ENCODE measurements around the gene NOL12. TPM values are rescaled to one million over a fixed set of nuclear protein-coding genes. Genes with fewer than 3 reads are reported as not detected.
"Not testable (repeated sequence)": the region's sequence is repeated elsewhere in the genome, so short reads cannot be mapped to it uniquely, and the experiment has no call there.

NOL12 gene
- total RNA-seq, 1 experiment from 2014 or later = 32.9 TPM

DNA sequence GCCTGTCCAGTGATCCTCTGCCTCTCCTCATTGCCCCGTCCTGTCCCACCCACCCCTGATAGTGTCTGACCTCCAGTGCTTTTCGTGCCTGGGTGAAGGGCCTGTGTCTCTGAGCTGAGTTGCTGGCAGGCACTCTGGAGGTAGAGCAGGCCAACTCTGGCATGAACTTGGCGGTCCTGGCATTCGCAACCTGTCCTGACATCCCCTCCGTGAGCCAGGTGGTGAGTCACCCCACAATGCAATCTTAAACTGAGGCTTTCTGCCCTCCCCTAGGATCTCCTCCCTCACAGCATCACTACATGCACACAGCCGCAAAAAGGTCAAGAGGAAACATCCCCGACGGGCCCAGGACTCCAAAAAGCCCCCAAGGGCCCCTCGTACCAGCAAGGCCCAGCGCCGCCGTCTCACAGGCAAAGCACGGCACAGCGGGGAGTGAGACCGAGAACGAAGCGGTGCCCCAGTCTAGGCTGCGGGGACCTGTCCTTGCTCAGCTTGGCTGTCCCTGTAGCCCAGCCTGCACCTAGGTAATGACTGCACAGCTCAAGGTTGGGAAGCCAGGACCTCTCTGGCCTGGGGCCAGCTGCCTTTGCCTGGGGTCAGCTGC, 4.9 kb downstream of the NOL12 start:
- Histone ChIP-seq H3K9me2 (replicated peaks; ENCODE audit: low read length) (no peaks in the 10 kb centered on the region), H3K36me3 (ENCODE audit: low read depth, low read length) (peaks cover 17% of the 10 kb centered on the region; the same call in 1 of the 2 replicates), H3K4me1 (ENCODE audit: insufficient read depth, low read length) (peaks cover 18% of the 10 kb centered on the region), H3K4me3 (ENCODE audit: low read length) (no peak overlapping the region), H2AFZ (ENCODE audit: low read length) (no peak overlapping the region), H3K79me2 (ENCODE audit: low read length) (peaks cover 21% of the 10 kb centered on the region), H3K27me3 (ENCODE audit: low read length) (no peaks in the 10 kb centered on the region), H3K27ac (ENCODE audit: low read length) (no peak overlapping the region), H3K9me3 (ENCODE audit: low read length) (no peaks in the 10 kb centered on the region), H4K20me1 (ENCODE audit: low read length) (no peaks in the 10 kb centered on the region), H3K4me2 (ENCODE audit: low read length) (no peak overlapping the region), H3K9ac (ENCODE audit: low read length) (no peak overlapping the region), H3F3A (ENCODE audit: low read length, unreplicated experiment) (no peaks in the 10 kb centered on the region)
- ChIA-PET CTCF (no interaction called here), POLR2A (ENCODE audit: unreplicated experiment) (no interaction called here)
- BruUV-seq (replicated peaks) = no TSS peak
- TF ChIP-seq EZH2phosphoT487 (IDR thresholded peaks at IDR 0.05; ENCODE audit: borderline replicate concordance, low read length) = no peak
- TF ChIP-seq CTCF (conservative IDR thresholded peaks at IDR 0.05; ENCODE audit: low read depth, low read length) = no peak
- no peak for TF ChIP-seq EZH2 (IDR thresholded peaks at IDR 0.05; ENCODE audit: low read length, unreplicated experiment)
- DNase-seq (peak; percentile 14), ATAC-seq (no peak)
- intact Hi-C loops (cut with micrococcal nuclease) = loop anchor here (10.0 kb wide), 1 partner anchor 54 kb away; no protein-coding TSS in a partner anchor

GRCh38 chr22:37692627-37693285, 6.6 kb downstream of the NOL12 start:
- ChIA-PET POLR2A (ENCODE audit: unreplicated experiment) (no interaction called here), CTCF (no interaction called here)
- H3K4me1 ChIP-seq (ENCODE audit: insufficient read depth, low read length) = peaks cover 26% of the 10 kb centered on the region
- no peaks in the 10 kb centered on the region for H3K9me3 ChIP-seq (ENCODE audit: low read length)
- peaks cover 7% of the 10 kb centered on the region for H3K79me2 ChIP-seq (ENCODE audit: low read length)
- H3K9ac ChIP-seq (ENCODE audit: low read length) = no peak overlapping the region
- H3K4me3 ChIP-seq (ENCODE audit: low read length) = no peak overlapping the region
- H3K27me3 ChIP-seq (ENCODE audit: low read length) = no peaks in the 10 kb centered on the region
- BruUV-seq (replicated peaks) = no TSS peak
- no peak overlapping the region for H3K27ac ChIP-seq (ENCODE audit: low read length)
- peaks cover 17% of the 10 kb centered on the region; the same call in 1 of the 2 replicates for H3K36me3 ChIP-seq (ENCODE audit: low read depth, low read length)
- intact Hi-C loops (cut with micrococcal nuclease) = loop anchor here (10.0 kb wide), 1 partner anchor 52 kb away; no protein-coding TSS in a partner anchor
- no peaks in the 10 kb centered on the region for H4K20me1 ChIP-seq (ENCODE audit: low read length)
- no peak overlapping the region for H2AFZ ChIP-seq (ENCODE audit: low read length)
- no peak for ATAC-seq
- H3F3A ChIP-seq (ENCODE audit: low read length, unreplicated experiment) = no peaks in the 10 kb centered on the region
- no peak for TF ChIP-seq EZH2 (IDR thresholded peaks at IDR 0.05; ENCODE audit: low read length, unreplicated experiment)
- no peak for TF ChIP-seq CTCF (conservative IDR thresholded peaks at IDR 0.05; ENCODE audit: low read depth, low read length)
- no peak for TF ChIP-seq EZH2phosphoT487 (IDR thresholded peaks at IDR 0.05; ENCODE audit: borderline replicate concordance, low read length)
- H3K4me2 ChIP-seq (ENCODE audit: low read length) = no peak overlapping the region
- no peaks in the 10 kb centered on the region for H3K9me2 ChIP-seq (replicated peaks; ENCODE audit: low read length)
- DNase-seq = no peak

- DNase-seq; H3K27ac ChIP-seq (ENCODE audit: low read length); H3K4me3 ChIP-seq (ENCODE audit: low read length); H3K4me2 ChIP-seq (ENCODE audit: low read length); H3K27me3 ChIP-seq (ENCODE audit: low read length); BruUV-seq (replicated peaks); H2AFZ ChIP-seq (ENCODE audit: low read length); H3K79me2 ChIP-seq (ENCODE audit: low read length); H4K20me1 ChIP-seq (ENCODE audit: low read length); H3K9ac ChIP-seq (ENCODE audit: low read length); POLR2A ChIA-PET (ENCODE audit: unreplicated experiment); H3K9me2 ChIP-seq (replicated peaks; ENCODE audit: low read length); ATAC-seq; H3F3A ChIP-seq (ENCODE audit: low read length, unreplicated experiment); H3K9me3 ChIP-seq (ENCODE audit: low read length): not testable (repeated sequence)
- Histone ChIP-seq H3K36me3 (ENCODE audit: low read depth, low read length) (peaks cover 14% of the 10 kb centered on the region; the same call in 1 of the 2 replicates), H3K4me1 (ENCODE audit: insufficient read depth, low read length) (peaks cover 20% of the 10 kb centered on the region)
- intact Hi-C loops (cut with micrococcal nuclease) = loop anchor here (10.0 kb wide), 1 partner anchor 51 kb away; no protein-coding TSS in a partner anchor
- CTCF ChIA-PET = interaction anchor here (0.7 kb wide), 1 partner anchor 11 kb away, joined by 3 read pairs; no protein-coding TSS in a partner anchor
These were observed 8.0 kb downstream of the NOL12 start for GRCh38 chr22:37694131-37694530.

- H3F3A ChIP-seq (ENCODE audit: low read length, unreplicated experiment); H3K27me3 ChIP-seq (ENCODE audit: low read length); H3K9ac ChIP-seq (ENCODE audit: low read length); H4K20me1 ChIP-seq (ENCODE audit: low read length); POLR2A ChIA-PET (ENCODE audit: unreplicated experiment); H3K9me3 ChIP-seq (ENCODE audit: low read length); H3K79me2 ChIP-seq (ENCODE audit: low read length); BruUV-seq (replicated peaks); ATAC-seq; H3K9me2 ChIP-seq (replicated peaks; ENCODE audit: low read length); H3K36me3 ChIP-seq (ENCODE audit: low read depth, low read length); DNase-seq: not testable (repeated sequence)
- Histone ChIP-seq H3K4me1 (ENCODE audit: insufficient read depth, low read length) (peaks cover 16% of the 10 kb centered on the region), H2AFZ (ENCODE audit: low read length) (0 out of 2 replicates have a peak overlapping the region, but pooled peaks have one; percentile 43), H3K4me2 (ENCODE audit: low read length) (peak overlapping the region; percentile 68), H3K4me3 (ENCODE audit: low read length) (peak overlapping the region; percentile 13; the same call in 1 of the 2 replicates), H3K27ac (ENCODE audit: low read length) (0 out of 2 replicates have a peak overlapping the region, but pooled peaks have one; percentile 17)
- CTCF ChIA-PET = interaction anchor here (0.7 to 1.2 kb wide), 2 partner anchors 53 to 257 kb away, joined by 3 read pairs; partner anchors contain the start of gene POLR2F
- intact Hi-C loops (cut with micrococcal nuclease) = loop anchor here (10.0 kb wide), 1 partner anchor 49 kb away; no protein-coding TSS in a partner anchor
These were observed 10.1 kb downstream of the NOL12 start for GRCh38 chr22:37696260-37696656.

Data from PC-3 (cell line).